Ishikawa (cell line): ENCODE results near the gene MYH8.

Source experiments
- EGR1 ChIP-seq: IDR thresholded peaks from 2 replicates; pipeline ENCODE4 v1.6.1; 2012
- EP300 ChIP-seq: IDR thresholded peaks from 2 replicates; pipeline ENCODE4 v1.6.1; 2012; ENCODE audit warnings: borderline replicate concordance
- TAF1 ChIP-seq: IDR thresholded peaks from 2 replicates; pipeline ENCODE4 v1.6.1; 2012; ENCODE audit warnings: low read depth, mild to moderate bottlenecking
- YY1 ChIP-seq: IDR thresholded peaks from 2 replicates; pipeline ENCODE4 v1.6.1; 2012; ENCODE audit warnings: low read depth

DNA sequence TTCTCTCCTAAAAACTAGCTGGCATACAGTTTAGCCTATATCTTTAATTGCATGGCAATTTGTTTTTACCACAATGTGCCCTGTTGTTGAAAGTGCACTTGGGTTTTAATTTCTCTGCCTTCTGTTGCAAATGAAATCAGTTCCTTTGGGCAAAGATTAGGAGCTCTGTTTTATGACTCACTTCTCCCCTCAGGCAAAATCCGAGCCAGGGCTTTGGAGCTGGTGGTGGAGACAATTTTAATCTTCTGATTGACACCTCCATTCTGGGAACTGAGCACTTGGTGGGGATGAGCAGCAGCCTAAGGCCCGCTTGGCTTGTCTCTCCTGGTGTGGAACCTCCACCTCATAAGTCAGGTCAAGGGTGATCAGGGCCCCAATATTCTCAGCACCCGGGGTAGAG is 13.3 kb upstream of the MYH8 start:
- no peak for TF ChIP-seq EP300
- no peak for TF ChIP-seq EGR1
- TF ChIP-seq YY1: no peak
- TF ChIP-seq TAF1: no peak
